Measurements from ENCODE around the gene CACNA1F.

Gene CACNA1F

GRCh38 chrX:49190821-49191573 lies 42.1 kb downstream of the CACNA1F start:
- Histone ChIP-seq H3K9me3 (ENCODE audit: control insufficient read depth, insufficient read depth, low read length) (no peaks in the 10 kb centered on the region), H3K9ac (ENCODE audit: low read depth, low read length) (peak overlapping the region; percentile 69), H3K36me3 (ENCODE audit: insufficient read depth, low read length) (no peaks in the 10 kb centered on the region), H3K4me1 (ENCODE audit: insufficient read depth, low read length) (peaks cover 8% of the 10 kb centered on the region; the same call in 1 of the 2 replicates)

- Histone ChIP-seq H3K36me3 (ENCODE audit: insufficient read depth, low read length) (no peaks in the 10 kb centered on the region), H3K9ac (ENCODE audit: low read depth, low read length) (no peak overlapping the region; the same call in 1 of the 2 replicates), H3K9me3 (ENCODE audit: control insufficient read depth, insufficient read depth, low read length) (no peaks in the 10 kb centered on the region), H3K4me1 (ENCODE audit: insufficient read depth, low read length) (peaks cover 8% of the 10 kb centered on the region; the same call in 1 of the 2 replicates)
Observed at GRCh38 chrX:49189606-49190005, 43.5 kb downstream of the CACNA1F start.

DNA sequence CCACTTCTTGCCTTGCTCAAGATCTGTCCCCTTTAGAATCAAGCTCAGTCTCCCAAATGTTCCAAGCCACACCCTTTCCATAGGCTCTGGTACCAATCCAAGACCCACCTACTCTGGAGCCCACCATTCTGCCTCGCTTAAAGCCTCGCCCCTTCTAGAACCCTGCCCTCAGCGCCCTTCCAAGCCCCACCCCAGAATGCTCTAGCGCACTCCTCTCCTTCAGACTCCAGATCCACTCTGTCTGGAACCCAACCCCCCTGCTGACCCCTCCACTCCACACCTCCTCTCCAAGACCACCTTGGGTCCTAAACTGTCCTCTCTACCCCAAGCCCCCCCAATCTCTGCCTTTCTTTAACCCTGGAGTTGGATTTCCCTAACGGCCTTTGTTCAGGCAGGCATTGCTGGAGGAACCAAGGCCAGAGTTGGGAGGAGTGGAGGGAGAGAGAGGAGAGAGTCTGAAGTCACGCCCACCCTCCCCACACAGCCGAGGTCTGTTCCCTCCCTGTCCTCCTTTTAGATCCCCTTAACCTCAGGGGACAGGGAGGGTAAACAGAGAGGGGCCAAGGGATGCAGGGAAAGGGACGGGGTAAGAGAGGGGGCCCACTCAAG lies 44.6 kb downstream of the CACNA1F start:
- Histone ChIP-seq H3K36me3 (ENCODE audit: insufficient read depth, low read length) (no peaks in the 10 kb centered on the region), H3K9ac (ENCODE audit: low read depth, low read length) (no peak overlapping the region), H3K4me1 (ENCODE audit: insufficient read depth, low read length) (peaks cover 8% of the 10 kb centered on the region; the same call in 1 of the 2 replicates), H3K9me3 (ENCODE audit: control insufficient read depth, insufficient read depth, low read length) (no peaks in the 10 kb centered on the region)

GRCh38 chrX:49187526-49187925 lies 45.6 kb downstream of the CACNA1F start:
- no peaks in the 10 kb centered on the region; the same call in 1 of the 2 replicates for H3K36me3 ChIP-seq (ENCODE audit: insufficient read depth, low read length)
- no peaks in the 10 kb centered on the region for H3K9me3 ChIP-seq (ENCODE audit: control insufficient read depth, insufficient read depth, low read length)
- peak overlapping the region; percentile 76; the same call in 1 of the 2 replicates for H3K9ac ChIP-seq (ENCODE audit: low read depth, low read length)
- H3K4me1 ChIP-seq (ENCODE audit: insufficient read depth, low read length), result peaks cover 8% of the 10 kb centered on the region; the same call in 1 of the 2 replicates

- peaks cover 8% of the 10 kb centered on the region; the same call in 1 of the 2 replicates for H3K4me1 ChIP-seq (ENCODE audit: insufficient read depth, low read length)
- peak overlapping the region; percentile 76; the same call in 1 of the 2 replicates for H3K9ac ChIP-seq (ENCODE audit: low read depth, low read length)
- no peaks in the 10 kb centered on the region for H3K9me3 ChIP-seq (ENCODE audit: control insufficient read depth, insufficient read depth, low read length)
- no peaks in the 10 kb centered on the region; the same call in 1 of the 2 replicates for H3K36me3 ChIP-seq (ENCODE audit: insufficient read depth, low read length)
Observed at GRCh38 chrX:49187028-49187394, 46.1 kb downstream of the CACNA1F start.

DNA sequence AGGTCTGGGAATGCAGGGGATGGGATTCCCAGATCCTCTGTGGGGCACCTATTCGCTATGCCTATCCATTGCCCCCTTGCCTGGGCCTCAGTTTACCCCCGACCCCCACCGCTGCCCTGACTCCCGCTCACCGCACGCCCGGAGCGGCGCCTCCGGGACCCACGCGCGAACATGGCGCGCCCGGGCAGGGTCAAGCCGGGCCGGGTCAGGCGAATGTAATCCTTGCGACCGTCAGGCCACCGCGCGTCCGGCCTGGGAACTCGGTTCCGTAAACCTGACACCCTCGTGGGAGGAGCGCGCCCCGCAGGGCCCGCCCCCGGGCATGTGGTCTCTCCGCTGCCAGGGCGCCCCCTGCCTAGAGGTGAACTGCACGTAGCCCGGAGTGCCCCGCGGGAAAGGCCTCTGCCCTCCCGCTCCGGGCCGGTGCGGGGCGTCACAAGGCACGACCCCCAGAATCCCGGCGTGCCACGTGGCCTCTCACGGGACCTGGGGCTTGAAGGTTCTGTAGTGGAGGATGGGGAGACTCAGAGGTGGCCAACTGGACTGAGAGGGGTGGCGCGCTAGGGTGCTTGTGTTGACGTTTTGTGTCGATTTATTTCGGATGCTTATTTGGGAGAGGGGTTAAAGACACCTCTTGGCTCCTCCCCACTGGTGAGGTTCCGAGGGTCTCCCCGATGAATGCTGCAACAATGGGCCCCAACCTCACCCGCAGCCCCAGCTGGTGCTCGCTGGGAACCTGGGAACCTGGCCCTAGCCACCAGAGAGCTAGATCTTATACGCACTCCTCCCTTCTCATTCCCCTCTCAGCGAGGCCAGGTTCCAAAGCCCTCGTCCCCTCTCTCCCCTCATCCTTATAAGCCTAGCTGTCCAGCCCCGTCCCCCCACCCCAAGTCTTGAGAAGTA lies 46.8 kb downstream of the CACNA1F start, which contains the start of gene PRICKLE3:
TSS of gene PRICKLE3 (minus strand) at position 249 of the 903 bp plus-strand sequence. CDS start at position 173, 76 bp downstream.
- Histone ChIP-seq H3K9me3 (ENCODE audit: control insufficient read depth, insufficient read depth, low read length) (no peaks in the 10 kb centered on the region), H3K9ac (ENCODE audit: low read depth, low read length) (peak within 1 kb of the TSS; percentile 76), H3K4me1 (ENCODE audit: insufficient read depth, low read length) (peaks cover 8% of the 10 kb centered on the region; the same call in 1 of the 2 replicates), H3K36me3 (ENCODE audit: insufficient read depth, low read length) (no peaks in the 10 kb centered on the region; the same call in 1 of the 2 replicates)

DNA sequence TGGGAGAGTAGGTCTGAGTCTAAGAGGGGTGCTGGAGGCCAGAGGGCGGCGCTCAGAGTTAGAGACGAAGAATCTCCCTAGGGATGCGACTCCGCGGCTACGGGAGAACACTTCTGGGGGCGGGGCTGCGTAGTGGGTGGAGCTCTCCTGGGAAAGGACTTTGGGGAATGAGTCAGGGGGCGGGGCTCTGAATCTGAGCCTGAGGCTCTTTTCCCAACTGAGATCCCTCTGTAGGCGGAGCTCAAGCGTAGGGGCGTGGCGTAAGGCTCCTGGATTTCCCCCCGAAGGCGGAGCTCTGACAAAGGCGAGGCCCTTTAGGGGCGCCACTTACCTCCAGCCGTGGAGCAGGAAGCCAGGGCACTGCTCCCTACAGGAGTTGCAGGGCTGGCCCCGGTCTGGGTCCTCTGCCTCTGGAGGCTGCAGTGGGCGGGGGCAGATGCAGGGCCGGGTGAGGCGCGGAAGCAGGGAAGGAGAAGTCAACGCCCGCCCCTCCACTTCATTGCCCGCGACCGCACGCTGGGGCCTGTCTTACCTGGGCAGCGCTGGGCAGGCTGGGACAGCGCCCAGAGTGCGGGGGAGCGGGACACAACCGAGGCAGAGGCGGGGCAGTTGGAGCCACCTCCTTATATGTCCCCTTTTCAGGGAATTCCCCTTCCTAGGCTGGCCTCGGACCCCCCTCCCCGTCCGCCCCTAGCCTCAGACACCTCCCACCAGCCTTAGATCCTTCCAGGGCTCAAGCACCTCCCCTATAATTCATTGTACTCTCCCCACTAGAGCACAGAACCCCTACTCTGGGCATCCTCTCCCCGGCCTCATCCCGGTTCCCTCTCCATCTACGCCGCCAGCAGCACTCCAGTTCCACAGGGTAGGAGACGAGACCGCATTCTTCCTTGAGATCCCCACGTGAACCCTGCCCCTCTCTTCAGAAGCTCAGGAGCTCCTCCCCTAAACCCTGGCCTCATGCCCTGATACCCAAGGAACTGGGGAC lies 48.6 kb downstream of the CACNA1F start:
- Histone ChIP-seq H3K4me1 (ENCODE audit: insufficient read depth, low read length) (peaks cover 8% of the 10 kb centered on the region; the same call in 1 of the 2 replicates), H3K9ac (ENCODE audit: low read depth, low read length) (peak overlapping the region; percentile 59), H3K36me3 (ENCODE audit: insufficient read depth, low read length) (no peaks in the 10 kb centered on the region; the same call in 1 of the 2 replicates), H3K9me3 (ENCODE audit: control insufficient read depth, insufficient read depth, low read length) (no peaks in the 10 kb centered on the region)

- H3K4me1 ChIP-seq (ENCODE audit: insufficient read depth, low read length), result peaks cover 8% of the 10 kb centered on the region; the same call in 1 of the 2 replicates
- no peaks in the 10 kb centered on the region for H3K9me3 ChIP-seq (ENCODE audit: control insufficient read depth, insufficient read depth, low read length)
- H3K36me3 ChIP-seq (ENCODE audit: insufficient read depth, low read length), result no peaks in the 10 kb centered on the region; the same call in 1 of the 2 replicates
- H3K9ac ChIP-seq (ENCODE audit: low read depth, low read length), result no peak overlapping the region
Observed at GRCh38 chrX:49183701-49184281, 49.3 kb downstream of the CACNA1F start.

GRCh38 chrX:49179358-49179757 lies 53.8 kb downstream of the CACNA1F start:
- no peaks in the 10 kb centered on the region; the same call in 1 of the 2 replicates for H3K36me3 ChIP-seq (ENCODE audit: insufficient read depth, low read length)
- H3K4me1 ChIP-seq (ENCODE audit: insufficient read depth, low read length), result no peaks in the 10 kb centered on the region; the same call in 1 of the 2 replicates
- no peak overlapping the region for H3K9ac ChIP-seq (ENCODE audit: low read depth, low read length)
- H3K9me3 ChIP-seq (ENCODE audit: control insufficient read depth, insufficient read depth, low read length), result no peaks in the 10 kb centered on the region

GRCh38 chrX:49178537-49178936 lies 54.6 kb downstream of the CACNA1F start:
- Histone ChIP-seq H3K36me3 (ENCODE audit: insufficient read depth, low read length) (no peaks in the 10 kb centered on the region; the same call in 1 of the 2 replicates), H3K9me3 (ENCODE audit: control insufficient read depth, insufficient read depth, low read length) (no peaks in the 10 kb centered on the region), H3K9ac (ENCODE audit: low read depth, low read length) (no peak overlapping the region), H3K4me1 (ENCODE audit: insufficient read depth, low read length) (no peaks in the 10 kb centered on the region; the same call in 1 of the 2 replicates)

DNA sequence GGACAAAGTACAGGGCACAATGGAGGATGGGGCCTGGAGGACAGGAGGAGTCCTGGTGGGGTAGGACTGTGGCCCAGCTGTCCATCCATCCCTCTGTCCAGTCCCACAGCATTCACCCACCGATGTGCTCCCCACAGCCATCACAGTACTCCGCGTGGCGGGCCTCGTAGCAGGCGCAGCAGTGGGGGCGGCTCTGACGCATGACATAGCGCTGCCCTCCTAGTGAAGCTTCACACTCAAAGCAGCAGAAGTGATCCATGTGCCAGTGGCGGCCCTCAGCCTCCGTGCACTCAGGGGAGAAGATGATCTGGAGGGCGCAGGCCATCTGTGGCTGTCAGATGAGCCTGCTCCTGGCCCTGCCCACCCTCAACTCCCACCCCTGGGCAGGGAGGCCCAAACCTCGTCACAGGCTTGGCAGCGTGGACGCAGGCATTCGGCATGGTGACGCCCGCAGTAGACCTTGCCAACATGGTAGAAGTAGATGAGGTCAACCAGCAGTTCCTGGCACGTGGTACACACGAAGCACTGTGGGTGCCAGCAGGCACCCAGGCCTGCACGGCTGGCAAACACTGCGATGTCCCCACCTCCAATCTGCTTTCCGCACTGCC lies 55.2 kb downstream of the CACNA1F start:
- Histone ChIP-seq H3K36me3 (ENCODE audit: insufficient read depth, low read length) (no peaks in the 10 kb centered on the region; the same call in 1 of the 2 replicates), H3K9ac (ENCODE audit: low read depth, low read length) (no peak overlapping the region), H3K9me3 (ENCODE audit: control insufficient read depth, insufficient read depth, low read length) (no peaks in the 10 kb centered on the region), H3K4me1 (ENCODE audit: insufficient read depth, low read length) (no peaks in the 10 kb centered on the region; the same call in 1 of the 2 replicates)

GRCh38 chrX:49177338-49177833 lies 55.8 kb downstream of the CACNA1F start:
- H3K4me1 ChIP-seq (ENCODE audit: insufficient read depth, low read length), result no peaks in the 10 kb centered on the region; the same call in 1 of the 2 replicates
- H3K9me3 ChIP-seq (ENCODE audit: control insufficient read depth, insufficient read depth, low read length), result no peaks in the 10 kb centered on the region
- H3K36me3 ChIP-seq (ENCODE audit: insufficient read depth, low read length), result no peaks in the 10 kb centered on the region; the same call in 1 of the 2 replicates
- H3K9ac ChIP-seq (ENCODE audit: low read depth, low read length), result no peak overlapping the region

All from ES-I3 (cell line).